22Rv1 (cell line): ENCODE measurements around the gene NEDD4.

Experiments
- CTCF ChIP-seq: fragments of 450-650 bp; IDR thresholded peaks from 2 replicates; pipeline ENCODE4 v1.5.1; 2017; ENCODE audit warnings: mild to moderate bottlenecking
- ZFX ChIP-seq: fragments of 450-650 bp; IDR thresholded peaks from 2 replicates; pipeline ENCODE4 v1.6.1; 2017; ENCODE audit warnings: antibody characterized with exemption, borderline replicate concordance

- TF ChIP-seq CTCF = no peak
- no peak for TF ChIP-seq ZFX
These were observed 2.9 kb downstream of the NEDD4 start for GRCh38 chr15:55990516-55990915.
